Measurements from ENCODE around the gene ARHGAP30. TPM values are rescaled to one million over a fixed set of nuclear protein-coding genes. Genes with fewer than 3 reads are reported as not detected.
A peak's percentile ranks its signal among the peaks of the same experiment; 100 is the strongest.

ARHGAP30 gene
- total RNA-seq, 1 experiment from 2014 or later, result 0.39 TPM

DNA sequence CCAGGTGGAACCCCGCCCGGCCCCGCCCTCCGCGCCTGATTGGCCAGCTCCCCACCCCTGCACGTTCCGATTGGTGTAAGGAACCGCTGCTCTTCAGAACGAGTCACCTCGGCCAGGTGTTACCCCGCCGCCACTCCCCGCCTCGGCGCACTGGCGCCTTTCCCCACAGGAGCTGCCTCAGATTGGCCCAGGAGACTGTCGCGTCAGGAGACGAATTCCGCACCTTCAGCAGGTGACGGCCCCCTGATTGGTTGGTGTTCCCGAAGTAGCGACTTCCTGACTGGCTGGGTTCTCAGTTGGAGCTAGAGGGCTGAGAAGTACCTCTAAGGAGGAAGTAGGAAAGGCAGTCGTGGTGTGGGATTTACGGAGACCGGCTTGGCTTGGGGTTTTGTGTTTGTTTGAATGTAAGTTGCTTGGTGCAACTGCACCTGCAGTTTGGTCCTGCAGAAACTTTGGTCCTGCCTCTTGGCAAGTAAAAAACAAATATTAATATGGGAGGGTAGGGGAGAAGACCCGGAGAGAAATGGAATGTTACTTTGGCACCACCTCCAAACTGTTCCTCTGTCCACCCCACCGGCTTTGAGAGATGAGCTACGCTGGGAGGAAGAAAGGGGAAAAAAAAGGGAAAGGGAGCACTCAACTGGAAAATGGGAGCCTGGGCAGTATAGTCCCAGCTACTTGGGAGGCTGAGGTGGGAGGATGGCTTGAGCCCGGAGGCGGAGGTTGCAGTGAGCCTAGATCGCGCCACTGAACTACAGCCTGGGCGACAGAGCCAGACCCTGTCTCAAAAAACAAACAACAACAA, 48.3 kb downstream of the ARHGAP30 start:
- Histone ChIP-seq H3K36me3 (ENCODE audit: control insufficient read depth in 1 of 2, insufficient read depth in 2 of 2, low read length in 2 of 2) (peaks cover 0 to 2% of the 10 kb centered on the region in 2 experiments; a peak in 1 of 4 replicates), H3K4me1 (ENCODE audit: control insufficient read depth in 1 of 2, insufficient read depth in 2 of 2, low read length in 2 of 2) (peaks cover 18 to 49% of the 10 kb centered on the region in 2 experiments), H3K4me3 (replicated peaks in 1 of 2; ENCODE audit: low read depth in 1 of 2, low read length in 2 of 2) (peak overlapping the region; percentile 96 to 97), H3K9ac (ENCODE audit: low read length) (peak overlapping the region; percentile 98), H2AFZ (ENCODE audit: low read depth, low read length, poor library complexity, severe bottlenecking) (no peak overlapping the region), H4K20me1 (ENCODE audit: insufficient read depth) (0 out of 2 replicates have a peak, but pooled peaks cover 5% of the 10 kb centered on the region), H3K9me3 (ENCODE audit: control insufficient read depth in 1 of 2, insufficient read depth in 1 of 2, low read depth in 1 of 2, low read length in 2 of 2) (no peaks in the 10 kb centered on the region), H3K4me2 (ENCODE audit: low read length) (peak overlapping the region; percentile 95), H3K27ac (ENCODE audit: low read depth, low read length) (peak overlapping the region; percentile 68), H3K27me3 (ENCODE audit: insufficient read depth, low read length) (no peaks in the 10 kb centered on the region), H3K9me2 (ENCODE audit: insufficient read depth) (no peaks in the 10 kb centered on the region), H3K79me2 (ENCODE audit: insufficient read depth, low read length) (peaks cover 43% of the 10 kb centered on the region)
- DNase-seq (ENCODE audit: low read depth, low spot score) (peak; percentile 99), ATAC-seq (peak; percentile 96)
- intact Hi-C loops (cut with micrococcal nuclease), result loop anchor here (1.0 to 5.0 kb wide), 3 partner anchors 76 to 131 kb away; partner anchors contain the start of genes KLHDC9, NIT1, PFDN2 and UFC1
- TSS peak; percentile 95 for BruUV-seq (replicated peaks)
- ChIA-PET POLR2A (interaction anchor here (0.6 to 3.0 kb wide), 20 partner anchors 9 to 164 kb away, joined by 3 to 24 read pairs (median 6); partner anchors contain the start of genes DEDD, NECTIN4, TSTD1 and USF1), RAD21 (ENCODE audit: low non-redundant PET in 1 of 2, low total read pairs in 2 of 2, uncharacterized antibody in 2 of 2, unreplicated experiment in 2 of 2) (interaction anchor here (0.9 to 1.2 kb wide), 2 partner anchors 24 kb away, joined by 4 to 5 read pairs; partner anchors contain the start of gene USF1 (in 1 of the 2)), CTCF (interaction anchor here (0.7 to 3.0 kb wide), 11 partner anchors 11 to 346 kb away, joined by 3 to 19 read pairs (median 5); partner anchors contain the start of genes ITLN2 and TSTD1)
- TF ChIP-seq EGR1 (IDR thresholded peaks at IDR 0.05; ENCODE audit: low read depth) (no peak), RAD21 (IDR thresholded peaks at IDR 0.05; ENCODE audit: low read depth) (no peak), ZFX (IDR thresholded peaks at IDR 0.05) (no peak), YY1 (IDR thresholded peaks at IDR 0.05; ENCODE audit: extremely low read depth, insufficient replicate concordance, low read depth, low read length) (peak; percentile 12), POLR2AphosphoS5 (IDR thresholded peaks at IDR 0.05; ENCODE audit: low read depth, low read length) (peak; percentile 84), CBX3 (IDR thresholded peaks at IDR 0.05; ENCODE audit: low read depth) (0 out of 2 replicates have a peak, but pooled peaks have one; percentile 70), JUND (IDR thresholded peaks at IDR 0.05) (no peak), TCF7L2 (IDR thresholded peaks at IDR 0.05; ENCODE audit: borderline replicate concordance, extremely low read depth, insufficient read depth, insufficient read length) (no peak), ELF1 (IDR thresholded peaks at IDR 0.05; ENCODE audit: borderline replicate concordance, low read depth) (peak; percentile 74; the same call in 1 of the 2 replicates), SIN3A (IDR thresholded peaks at IDR 0.05; ENCODE audit: low read depth) (peak; percentile 81), CEBPB (IDR thresholded peaks at IDR 0.05; ENCODE audit: low read depth) (no peak), POLR2A (IDR thresholded peaks at IDR 0.05; ENCODE audit: borderline replicate concordance, extremely low read depth, insufficient read depth, insufficient read length) (peak; percentile 41), SP1 (IDR thresholded peaks at IDR 0.05; ENCODE audit: low read depth) (peak; percentile 96), EZH2phosphoT487 (IDR thresholded peaks at IDR 0.05; ENCODE audit: borderline replicate concordance) (no peak), EZH2 (IDR thresholded peaks at IDR 0.05) (no peak), ZNF274 (IDR thresholded peaks at IDR 0.05; ENCODE audit: low read depth, low read length) (no peak)
- TF ChIP-seq, protein P1, sequence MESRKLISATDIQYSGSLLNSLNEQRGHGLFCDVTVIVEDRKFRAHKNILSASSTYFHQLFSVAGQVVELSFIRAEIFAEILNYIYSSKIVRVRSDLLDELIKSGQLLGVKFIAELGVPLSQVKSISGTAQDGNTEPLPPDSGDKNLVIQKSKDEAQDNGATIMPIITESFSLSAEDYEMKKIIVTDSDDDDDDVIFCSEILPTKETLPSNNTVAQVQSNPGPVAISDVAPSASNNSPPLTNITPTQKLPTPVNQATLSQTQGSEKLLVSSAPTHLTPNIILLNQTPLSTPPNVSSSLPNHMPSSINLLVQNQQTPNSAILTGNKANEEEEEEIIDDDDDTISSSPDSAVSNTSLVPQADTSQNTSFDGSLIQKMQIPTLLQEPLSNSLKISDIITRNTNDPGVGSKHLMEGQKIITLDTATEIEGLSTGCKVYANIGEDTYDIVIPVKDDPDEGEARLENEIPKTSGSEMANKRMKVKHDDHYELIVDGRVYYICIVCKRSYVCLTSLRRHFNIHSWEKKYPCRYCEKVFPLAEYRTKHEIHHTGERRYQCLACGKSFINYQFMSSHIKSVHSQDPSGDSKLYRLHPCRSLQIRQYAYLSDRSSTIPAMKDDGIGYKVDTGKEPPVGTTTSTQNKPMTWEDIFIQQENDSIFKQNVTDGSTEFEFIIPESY (IDR thresholded peaks at IDR 0.05; ENCODE audit: extremely low read depth, insufficient replicate concordance, low read length), result no peak
- TF ChIP-seq, protein P2, sequence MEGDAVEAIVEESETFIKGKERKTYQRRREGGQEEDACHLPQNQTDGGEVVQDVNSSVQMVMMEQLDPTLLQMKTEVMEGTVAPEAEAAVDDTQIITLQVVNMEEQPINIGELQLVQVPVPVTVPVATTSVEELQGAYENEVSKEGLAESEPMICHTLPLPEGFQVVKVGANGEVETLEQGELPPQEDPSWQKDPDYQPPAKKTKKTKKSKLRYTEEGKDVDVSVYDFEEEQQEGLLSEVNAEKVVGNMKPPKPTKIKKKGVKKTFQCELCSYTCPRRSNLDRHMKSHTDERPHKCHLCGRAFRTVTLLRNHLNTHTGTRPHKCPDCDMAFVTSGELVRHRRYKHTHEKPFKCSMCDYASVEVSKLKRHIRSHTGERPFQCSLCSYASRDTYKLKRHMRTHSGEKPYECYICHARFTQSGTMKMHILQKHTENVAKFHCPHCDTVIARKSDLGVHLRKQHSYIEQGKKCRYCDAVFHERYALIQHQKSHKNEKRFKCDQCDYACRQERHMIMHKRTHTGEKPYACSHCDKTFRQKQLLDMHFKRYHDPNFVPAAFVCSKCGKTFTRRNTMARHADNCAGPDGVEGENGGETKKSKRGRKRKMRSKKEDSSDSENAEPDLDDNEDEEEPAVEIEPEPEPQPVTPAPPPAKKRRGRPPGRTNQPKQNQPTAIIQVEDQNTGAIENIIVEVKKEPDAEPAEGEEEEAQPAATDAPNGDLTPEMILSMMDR (IDR thresholded peaks at IDR 0.05 in 2 of 3, conservative IDR thresholded peaks at IDR 0.05 in 1 of 3; ENCODE audit: borderline replicate concordance in 1 of 3, insufficient read depth in 1 of 3, low read depth in 2 of 3, low read length in 2 of 3), result no peak
- TF ChIP-seq, protein P3, sequence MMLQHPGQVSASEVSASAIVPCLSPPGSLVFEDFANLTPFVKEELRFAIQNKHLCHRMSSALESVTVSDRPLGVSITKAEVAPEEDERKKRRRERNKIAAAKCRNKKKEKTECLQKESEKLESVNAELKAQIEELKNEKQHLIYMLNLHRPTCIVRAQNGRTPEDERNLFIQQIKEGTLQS (IDR thresholded peaks at IDR 0.05), result no peak
- TF ChIP-seq, protein P4, sequence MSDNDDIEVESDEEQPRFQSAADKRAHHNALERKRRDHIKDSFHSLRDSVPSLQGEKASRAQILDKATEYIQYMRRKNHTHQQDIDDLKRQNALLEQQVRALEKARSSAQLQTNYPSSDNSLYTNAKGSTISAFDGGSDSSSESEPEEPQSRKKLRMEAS (IDR thresholded peaks at IDR 0.05), result peak; percentile 97
